Measurements from ENCODE around the gene KCNK13.
"Not testable (repeated sequence)": the region's sequence is repeated elsewhere in the genome, so short reads cannot be mapped to it uniquely, and the experiment has no call there.

Gene KCNK13

GRCh38 chr14:90061685-90062126, at the start of gene KCNK13:
Gene KCNK13, plus strand, starts transcription at chr14:90061994. Its CDS starts 212 bp downstream, at chr14:90062206.
- DNase-seq (ENCODE audit: low read depth in 2 of 2) = no peak

GRCh38 chr14:90017371-90017770, 44.4 kb upstream of the KCNK13 start:
- no peak for DNase-seq (ENCODE audit: low read depth in 2 of 2)

GRCh38 chr14:90019824-90020523, 41.8 kb upstream of the KCNK13 start:
- DNase-seq (ENCODE audit: low read depth in 2 of 2) = no peak

GRCh38 chr14:90023176-90023896, 38.5 kb upstream of the KCNK13 start:
- no peak for DNase-seq (ENCODE audit: low read depth in 2 of 2)

GRCh38 chr14:90024910-90025309, 36.9 kb upstream of the KCNK13 start:
- DNase-seq (ENCODE audit: low read depth in 2 of 2) = no peak

- not testable (repeated sequence) for DNase-seq (ENCODE audit: low read depth in 2 of 2)
These were observed 35.2 kb upstream of the KCNK13 start for GRCh38 chr14:90026608-90027007.

GRCh38 chr14:90027842-90028241, 34.0 kb upstream of the KCNK13 start:
- no peak for DNase-seq (ENCODE audit: low read depth in 2 of 2)

GRCh38 chr14:90034156-90034555, 27.6 kb upstream of the KCNK13 start:
- no peak for DNase-seq (ENCODE audit: low read depth in 2 of 2)

- no peak for DNase-seq (ENCODE audit: low read depth in 2 of 2)
These were observed 26.8 kb upstream of the KCNK13 start for GRCh38 chr14:90034835-90035525.

- DNase-seq (ENCODE audit: low read depth in 2 of 2) = no peak
These were observed 22.4 kb upstream of the KCNK13 start for GRCh38 chr14:90039253-90040010.

GRCh38 chr14:90040411-90040810, 21.4 kb upstream of the KCNK13 start:
- DNase-seq (ENCODE audit: low read depth in 2 of 2) = no peak

- no peak for DNase-seq (ENCODE audit: low read depth in 2 of 2)
These were observed 19.1 kb upstream of the KCNK13 start for GRCh38 chr14:90042496-90043252.

GRCh38 chr14:90045616-90046015, 16.2 kb upstream of the KCNK13 start:
- DNase-seq (ENCODE audit: low read depth in 2 of 2) = no peak

- DNase-seq (ENCODE audit: low read depth in 2 of 2) = no peak
These were observed 12.4 kb upstream of the KCNK13 start for GRCh38 chr14:90049390-90049789.

- DNase-seq (ENCODE audit: low read depth in 2 of 2) = no peak
These were observed 11.5 kb upstream of the KCNK13 start for GRCh38 chr14:90050271-90050670.

- no peak for DNase-seq (ENCODE audit: low read depth in 2 of 2)
These were observed 8.8 kb upstream of the KCNK13 start for GRCh38 chr14:90053044-90053443.

GRCh38 chr14:90054803-90055202, 7.0 kb upstream of the KCNK13 start:
- no peak for DNase-seq (ENCODE audit: low read depth in 2 of 2)

GRCh38 chr14:90056826-90057225, 5.0 kb upstream of the KCNK13 start:
- no peak for DNase-seq (ENCODE audit: low read depth in 2 of 2)

GRCh38 chr14:90058876-90059458, 2.8 kb upstream of the KCNK13 start:
- no peak for DNase-seq (ENCODE audit: low read depth in 2 of 2)

- no peak for DNase-seq (ENCODE audit: low read depth in 2 of 2)
These were observed 1.4 kb upstream of the KCNK13 start for GRCh38 chr14:90060312-90060964.

Measured in stimulated activated CD8-positive, alpha-beta memory T cell treated with anti-CD3 and anti-CD28 coated beads, Interleukin-7, amount 100 ng/mL, for 1 hour (primary cell).